HG03066 (cell line): ENCODE data around the gene SLC34A1.

ENCODE experiments used
- ATAC-seq: cut with Tn5 transposase; IDR thresholded peaks from one replicate; pipeline ENCODE4 v1.9.1; 2021; ENCODE audit warnings: low read depth; ENCODE audit not compliant: unreplicated experiment

Gene SLC34A1

DNA sequence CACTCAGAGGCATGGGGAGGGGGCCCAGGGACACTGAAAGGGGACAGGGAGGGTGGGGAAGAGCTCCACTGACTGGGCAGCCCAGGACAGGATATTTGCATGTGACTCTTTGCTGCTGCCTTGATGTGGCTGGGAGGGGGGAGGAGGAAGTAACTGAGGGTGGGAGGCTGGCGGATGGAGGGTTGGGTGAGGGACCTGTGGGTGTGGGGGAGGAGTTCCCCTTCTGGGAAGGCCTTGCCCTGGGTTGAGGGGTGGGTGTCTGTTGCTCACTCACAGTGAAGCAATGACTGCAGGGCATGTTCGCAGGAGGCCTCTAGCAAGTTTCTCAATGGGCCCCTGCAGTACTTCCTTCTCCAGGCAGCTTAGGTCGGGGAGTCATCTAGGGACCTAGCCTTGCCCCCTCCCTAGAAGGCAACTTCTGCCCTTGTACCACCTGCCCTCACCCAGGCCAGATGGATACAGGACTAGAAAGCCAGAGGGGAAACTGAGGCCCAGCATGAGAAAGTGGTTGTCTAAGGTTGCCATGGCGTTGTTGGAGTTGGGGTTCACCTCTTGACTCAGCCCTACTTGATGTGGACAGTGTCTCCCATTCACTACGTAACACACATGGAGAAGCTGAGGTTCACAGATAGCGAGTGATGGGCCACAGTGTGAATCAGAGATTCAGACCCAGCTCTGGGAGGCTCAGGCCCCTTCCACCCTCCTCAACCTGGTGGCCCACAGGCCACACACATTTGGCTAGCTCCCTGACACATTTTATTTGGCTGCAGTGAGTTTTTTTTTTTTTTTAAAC, 45.2 kb downstream of the SLC34A1 start:
- no peak for ATAC-seq

DNA sequence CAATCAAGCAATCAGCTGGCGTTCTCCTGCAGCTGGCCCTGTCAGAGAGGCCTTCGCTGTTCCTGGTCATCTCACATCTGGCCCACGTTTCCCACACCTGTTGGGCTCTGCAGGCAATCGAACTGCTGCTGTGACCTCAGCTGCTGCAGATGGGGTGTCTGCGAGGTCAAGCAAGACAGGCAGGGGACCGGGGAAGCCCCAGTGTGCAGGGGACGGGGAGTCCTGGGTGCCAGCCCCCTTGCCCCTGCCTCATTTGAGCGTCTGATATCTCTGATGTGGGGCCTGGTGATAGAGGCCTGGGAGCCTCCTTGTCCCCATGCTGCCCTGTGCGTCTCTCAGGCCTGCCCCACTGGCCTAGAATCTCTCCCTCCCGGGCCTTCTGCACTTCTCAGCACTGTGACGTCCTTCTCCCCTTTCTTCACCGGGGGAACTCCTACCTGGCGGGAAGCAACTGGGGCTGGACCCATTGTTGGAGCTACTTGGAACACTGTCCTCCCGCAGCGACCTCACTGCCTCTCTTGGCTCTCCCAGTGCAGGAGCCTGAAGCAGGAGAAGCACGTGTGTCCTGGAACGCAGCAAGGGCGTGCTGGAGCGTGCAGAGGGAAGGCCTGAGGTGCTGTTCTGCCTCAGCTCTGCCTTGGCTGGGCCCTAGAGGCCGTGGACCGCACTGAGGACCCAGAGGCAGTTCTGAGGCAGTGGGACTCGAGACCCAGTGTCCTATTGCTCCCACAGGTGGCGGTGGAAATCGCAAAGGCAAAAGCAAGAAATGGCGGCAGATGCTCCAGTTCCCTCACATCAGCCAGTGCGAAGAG, 46.1 kb downstream of the SLC34A1 start:
- no peak for ATAC-seq

DNA sequence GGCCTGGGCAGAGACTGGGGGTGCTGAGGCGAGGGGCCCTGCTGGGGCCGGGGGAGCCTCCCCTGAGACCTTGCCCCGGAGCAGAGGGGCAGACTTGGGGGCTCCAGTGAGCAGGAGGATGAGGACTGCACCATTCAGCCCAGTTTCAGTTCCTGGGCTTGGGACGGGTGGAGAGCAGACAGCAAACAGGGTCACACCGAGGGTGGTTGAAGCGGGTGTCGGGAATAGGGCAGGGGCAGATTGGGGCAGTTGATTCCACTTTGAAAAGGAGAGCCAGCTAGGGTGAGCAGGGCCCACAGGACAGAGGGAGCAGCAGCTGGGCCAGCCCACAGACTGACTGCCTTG, 46.7 kb downstream of the SLC34A1 start:
- no peak for ATAC-seq

DNA sequence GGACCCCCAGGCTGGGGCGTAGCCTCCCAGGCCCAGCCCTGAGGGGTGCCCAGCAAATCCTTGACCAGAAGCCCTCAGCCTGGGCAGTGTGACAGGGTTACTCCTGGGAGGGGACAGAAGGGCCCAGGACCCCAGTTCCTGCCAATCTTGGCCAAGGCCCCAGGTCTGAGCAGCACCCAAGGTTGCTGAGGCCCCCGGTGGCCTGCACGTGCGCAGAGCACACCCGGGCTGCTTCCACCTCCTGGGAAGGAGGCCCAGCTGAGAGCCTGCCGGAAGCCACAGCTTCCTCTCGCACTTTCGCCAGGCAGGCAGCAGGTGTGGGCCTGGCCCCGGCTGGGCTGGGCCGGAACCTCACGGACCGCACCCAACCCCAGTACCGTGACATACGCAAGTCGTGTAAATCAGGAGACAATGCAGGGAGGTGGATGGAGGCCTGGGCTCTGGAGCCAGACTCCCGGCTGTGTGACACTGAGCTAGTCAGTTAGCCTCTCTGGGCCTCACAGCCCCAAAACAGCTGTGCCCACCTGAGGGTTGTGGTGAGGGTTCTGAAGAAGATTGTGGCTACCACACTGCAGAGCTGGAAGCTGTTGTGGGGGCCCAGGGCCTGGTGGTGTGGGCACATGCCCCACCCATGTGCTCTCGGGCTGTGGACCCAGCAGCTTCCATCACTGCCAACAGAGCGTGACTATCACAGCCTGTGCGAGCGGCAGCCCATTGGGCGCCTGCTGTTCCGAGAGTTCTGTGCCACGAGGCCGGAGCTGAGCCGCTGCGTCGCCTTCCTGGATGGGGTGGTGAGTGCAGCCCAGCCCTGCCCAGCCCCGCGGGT, 47.3 kb downstream of the SLC34A1 start:
- peak; percentile 37 for ATAC-seq

DNA sequence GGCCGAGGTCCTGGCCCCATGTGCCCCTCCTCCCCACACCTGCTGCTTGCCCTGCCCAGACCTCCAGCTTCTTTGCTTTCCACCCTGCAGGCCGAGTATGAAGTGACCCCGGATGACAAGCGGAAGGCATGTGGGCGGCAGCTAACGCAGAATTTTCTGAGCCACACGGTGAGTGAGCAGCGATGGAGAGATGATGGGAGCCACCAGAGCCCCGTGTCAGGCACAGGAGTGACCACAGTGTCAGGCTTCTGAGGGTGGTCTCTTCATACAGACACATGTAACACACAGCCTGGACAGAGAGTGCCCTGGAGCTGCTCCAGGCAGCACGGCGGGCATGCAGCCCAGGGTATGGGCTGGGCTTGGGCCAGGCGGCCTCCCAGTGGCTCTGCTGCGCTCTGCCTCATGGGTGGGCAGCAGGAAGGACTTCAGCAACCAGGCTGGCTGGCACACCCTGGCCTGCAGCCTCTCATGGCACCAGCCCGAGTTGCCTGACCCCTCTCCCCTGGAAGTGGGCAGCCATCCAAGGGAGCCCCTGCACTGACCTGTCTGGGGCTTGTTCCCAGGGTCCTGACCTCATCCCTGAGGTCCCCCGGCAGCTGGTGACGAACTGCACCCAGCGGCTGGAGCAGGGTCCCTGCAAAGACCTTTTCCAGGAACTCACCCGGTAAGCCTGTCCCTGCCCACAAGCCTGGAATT, 48.1 kb downstream of the SLC34A1 start:
- ATAC-seq: no peak

DNA sequence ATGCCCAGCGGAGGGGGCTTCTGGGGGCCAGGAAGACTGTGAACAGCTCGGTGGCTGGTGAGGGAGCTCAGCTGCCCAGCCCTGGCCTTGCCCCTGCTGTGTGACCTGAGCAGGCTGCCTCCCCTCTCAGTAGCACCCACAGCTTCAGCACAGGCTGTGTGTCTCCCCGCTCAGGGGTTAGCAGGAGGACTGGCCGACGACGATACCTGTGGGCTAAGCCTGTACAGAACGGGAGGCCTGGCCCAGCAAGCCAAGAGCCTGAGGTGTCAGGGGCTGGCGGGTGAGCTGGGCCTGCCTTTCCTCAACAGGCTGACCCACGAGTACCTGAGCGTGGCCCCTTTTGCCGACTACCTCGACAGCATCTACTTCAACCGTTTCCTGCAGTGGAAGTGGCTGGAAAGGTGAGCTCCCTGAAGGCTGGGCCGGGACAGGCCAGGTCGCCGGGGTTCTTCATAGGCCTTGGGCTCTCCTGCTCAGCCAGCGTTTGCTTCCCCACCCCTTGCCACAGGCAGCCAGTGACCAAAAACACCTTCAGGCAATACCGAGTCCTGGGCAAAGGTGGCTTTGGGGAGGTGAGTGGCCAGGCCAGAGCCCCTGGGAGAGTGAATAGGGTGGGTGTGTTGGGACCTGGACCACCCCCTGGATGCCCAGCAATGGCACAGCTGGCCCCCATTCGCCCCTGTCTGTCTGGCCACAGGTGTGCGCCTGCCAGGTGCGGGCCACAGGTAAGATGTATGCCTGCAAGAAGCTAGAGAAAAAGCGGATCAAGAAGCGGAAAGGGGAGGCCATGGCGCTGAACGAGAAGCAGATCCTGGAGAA, 48.8 kb downstream of the SLC34A1 start:
- no peak for ATAC-seq

DNA sequence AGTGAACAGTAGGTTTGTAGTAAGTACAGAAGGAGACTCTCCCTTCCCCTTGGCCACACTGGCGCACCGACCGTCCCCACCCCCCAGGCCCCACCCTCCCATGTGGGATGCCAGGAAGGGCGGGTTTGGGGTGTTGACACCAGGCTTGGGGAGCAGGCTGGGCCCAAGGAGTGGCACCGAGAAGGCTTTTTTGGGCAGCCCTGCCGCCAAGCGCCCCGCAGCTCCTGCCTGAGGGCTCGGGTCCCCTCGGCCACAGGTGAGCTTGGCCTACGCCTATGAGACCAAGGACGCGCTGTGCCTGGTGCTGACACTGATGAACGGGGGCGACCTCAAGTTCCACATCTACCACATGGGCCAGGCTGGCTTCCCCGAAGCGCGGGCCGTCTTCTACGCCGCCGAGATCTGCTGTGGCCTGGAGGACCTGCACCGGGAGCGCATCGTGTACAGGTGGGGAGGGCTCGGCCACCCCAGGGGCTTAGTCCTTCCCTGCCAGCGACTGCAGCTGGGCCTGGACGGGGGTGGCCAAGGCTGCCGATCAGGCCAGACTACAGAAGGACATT, 49.5 kb downstream of the SLC34A1 start:
- ATAC-seq: no peak

DNA sequence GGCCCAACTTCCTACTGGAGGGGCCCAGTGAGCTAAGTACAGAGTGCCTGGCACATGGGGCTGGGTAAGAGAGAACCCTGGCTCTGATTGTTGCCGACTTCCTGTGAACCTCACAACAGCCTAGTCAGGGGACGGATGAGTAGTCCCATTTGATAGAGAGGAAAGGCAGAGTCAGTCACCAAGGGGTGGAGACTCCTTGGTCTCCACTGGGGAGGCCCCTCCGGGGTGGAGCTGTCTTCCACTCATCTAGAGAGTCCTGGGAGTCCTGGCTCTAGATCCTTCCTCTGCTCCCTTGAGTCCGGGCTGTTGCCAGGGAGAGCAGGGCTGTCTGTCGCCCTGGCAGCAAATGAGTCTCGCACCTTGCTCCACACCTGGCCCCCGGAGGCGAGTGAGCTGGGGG, 50.2 kb downstream of the SLC34A1 start:
- no peak for ATAC-seq

DNA sequence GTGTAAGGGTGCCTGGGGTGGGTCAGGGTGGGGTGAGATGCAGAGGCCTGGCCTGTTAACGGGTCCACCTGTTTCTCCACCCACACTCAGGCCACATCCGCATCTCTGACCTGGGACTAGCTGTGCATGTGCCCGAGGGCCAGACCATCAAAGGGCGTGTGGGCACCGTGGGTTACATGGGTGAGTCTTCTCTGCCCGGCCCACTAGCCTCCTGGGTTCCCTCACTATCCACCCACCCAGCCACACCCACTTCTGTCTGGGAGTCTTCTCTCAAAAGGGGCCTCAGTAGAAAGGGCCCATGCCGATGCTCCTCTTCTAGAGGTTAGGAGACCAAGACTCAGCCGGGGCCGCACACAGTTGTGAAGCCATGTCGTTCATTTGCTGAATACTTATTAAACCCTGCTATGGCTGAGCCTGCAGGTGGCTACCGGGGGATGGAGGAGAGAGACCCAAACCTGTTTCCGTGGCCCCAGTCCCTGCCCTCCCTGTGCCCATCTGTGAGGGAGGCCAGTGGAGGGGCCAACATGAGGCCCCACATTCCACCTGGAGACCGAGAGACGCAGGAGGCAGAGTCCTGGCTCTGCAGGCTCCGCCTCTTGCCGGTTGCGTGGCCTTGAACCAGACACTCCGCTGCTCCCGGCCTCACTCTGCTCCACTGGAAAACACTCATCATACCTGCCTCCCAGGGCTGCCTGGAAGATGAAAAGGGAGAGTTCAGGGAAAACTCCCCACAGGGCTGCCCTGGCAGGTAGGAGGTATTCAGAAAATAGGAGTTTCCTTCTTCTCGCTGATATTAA, 50.9 kb downstream of the SLC34A1 start:
- no peak for ATAC-seq

DNA sequence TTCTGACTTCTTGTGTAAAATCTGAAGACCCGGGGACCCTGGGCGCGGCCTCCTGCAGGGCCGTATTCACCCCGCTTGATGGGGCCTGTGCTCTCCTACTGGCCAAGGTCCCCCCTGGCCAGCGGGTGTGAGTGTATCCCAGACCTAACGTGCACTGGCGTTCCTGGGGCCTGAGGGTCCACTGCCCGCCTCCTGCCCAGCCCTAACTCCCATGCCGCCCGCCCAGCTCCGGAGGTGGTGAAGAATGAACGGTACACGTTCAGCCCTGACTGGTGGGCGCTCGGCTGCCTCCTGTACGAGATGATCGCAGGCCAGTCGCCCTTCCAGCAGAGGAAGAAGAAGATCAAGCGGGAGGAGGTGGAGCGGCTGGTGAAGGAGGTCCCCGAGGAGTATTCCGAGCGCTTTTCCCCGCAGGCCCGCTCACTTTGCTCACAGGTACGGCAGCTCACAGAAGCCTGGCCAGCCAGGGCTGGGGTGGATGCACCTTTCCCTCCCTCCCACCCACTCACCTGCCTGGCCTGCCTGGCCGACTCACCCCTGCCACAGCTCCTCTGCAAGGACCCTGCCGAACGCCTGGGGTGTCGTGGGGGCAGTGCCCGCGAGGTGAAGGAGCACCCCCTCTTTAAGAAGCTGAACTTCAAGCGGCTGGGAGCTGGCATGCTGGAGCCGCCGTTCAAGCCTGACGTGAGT, 51.8 kb downstream of the SLC34A1 start:
- ATAC-seq: no peak

DNA sequence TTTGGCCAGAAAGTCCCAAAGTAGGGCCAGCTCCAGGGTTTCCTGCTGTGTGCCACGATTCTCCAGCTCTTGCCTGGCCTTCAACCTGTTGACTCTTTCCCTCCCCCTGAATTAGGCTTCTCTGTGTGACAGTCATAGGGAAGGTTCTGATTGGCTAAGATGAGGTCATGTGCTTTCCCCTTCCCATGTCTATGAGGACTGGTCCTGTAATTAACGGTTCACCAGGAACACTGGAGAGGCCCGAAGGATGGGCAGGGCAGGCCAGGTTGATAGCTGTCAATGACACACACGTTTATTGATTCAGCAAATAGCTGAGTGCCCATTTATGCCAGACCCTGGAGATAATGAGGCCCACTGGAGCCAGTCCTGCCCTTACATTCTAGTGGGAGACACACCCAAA, 53.4 kb downstream of the SLC34A1 start:
- no peak for ATAC-seq

DNA sequence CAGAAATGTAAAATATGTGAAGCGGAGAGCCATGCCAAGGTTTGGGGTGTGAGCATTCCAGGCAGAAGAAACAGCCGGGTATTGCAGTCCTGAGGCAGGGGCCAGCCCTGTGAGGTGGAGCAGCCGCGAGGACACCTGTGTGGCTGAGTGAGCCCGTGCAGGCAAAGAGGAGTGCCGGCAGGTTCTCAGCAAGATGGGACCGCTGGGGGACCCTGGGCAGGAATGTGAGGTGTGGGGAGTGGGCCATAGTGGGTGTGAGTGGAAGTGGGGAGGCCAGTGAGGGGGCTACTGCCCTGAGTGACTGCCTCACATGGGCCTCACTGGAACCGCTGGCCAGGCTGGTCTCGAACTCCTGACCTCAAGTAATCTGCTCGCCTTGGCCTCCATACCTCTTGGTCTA, 54.2 kb downstream of the SLC34A1 start:
- ATAC-seq: no peak

DNA sequence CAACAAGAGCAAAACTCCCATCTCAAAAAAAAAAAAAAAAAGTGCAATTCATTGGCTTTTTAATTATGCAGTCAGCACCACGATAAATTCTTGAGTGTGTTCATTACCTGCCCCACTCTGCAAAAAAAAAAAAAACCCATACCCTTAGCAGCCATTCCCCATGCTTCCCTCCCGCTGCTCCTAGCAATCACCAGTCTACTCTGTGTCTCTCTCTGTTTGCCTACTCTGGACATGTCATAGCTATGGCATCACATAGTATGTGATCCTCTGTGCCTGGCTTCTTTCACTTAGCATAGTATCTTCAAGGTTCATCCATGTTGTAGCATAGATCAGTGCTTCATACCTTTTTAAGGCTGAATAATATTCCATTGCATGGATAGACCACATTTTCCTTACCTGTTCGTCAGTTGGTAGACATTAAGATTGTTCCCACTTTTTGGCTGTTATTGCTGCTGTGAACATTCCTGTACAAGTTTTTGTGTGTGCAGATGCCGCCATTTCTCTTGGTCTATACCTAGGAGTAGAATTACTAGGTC, 55.4 kb downstream of the SLC34A1 start:
- no peak for ATAC-seq

DNA sequence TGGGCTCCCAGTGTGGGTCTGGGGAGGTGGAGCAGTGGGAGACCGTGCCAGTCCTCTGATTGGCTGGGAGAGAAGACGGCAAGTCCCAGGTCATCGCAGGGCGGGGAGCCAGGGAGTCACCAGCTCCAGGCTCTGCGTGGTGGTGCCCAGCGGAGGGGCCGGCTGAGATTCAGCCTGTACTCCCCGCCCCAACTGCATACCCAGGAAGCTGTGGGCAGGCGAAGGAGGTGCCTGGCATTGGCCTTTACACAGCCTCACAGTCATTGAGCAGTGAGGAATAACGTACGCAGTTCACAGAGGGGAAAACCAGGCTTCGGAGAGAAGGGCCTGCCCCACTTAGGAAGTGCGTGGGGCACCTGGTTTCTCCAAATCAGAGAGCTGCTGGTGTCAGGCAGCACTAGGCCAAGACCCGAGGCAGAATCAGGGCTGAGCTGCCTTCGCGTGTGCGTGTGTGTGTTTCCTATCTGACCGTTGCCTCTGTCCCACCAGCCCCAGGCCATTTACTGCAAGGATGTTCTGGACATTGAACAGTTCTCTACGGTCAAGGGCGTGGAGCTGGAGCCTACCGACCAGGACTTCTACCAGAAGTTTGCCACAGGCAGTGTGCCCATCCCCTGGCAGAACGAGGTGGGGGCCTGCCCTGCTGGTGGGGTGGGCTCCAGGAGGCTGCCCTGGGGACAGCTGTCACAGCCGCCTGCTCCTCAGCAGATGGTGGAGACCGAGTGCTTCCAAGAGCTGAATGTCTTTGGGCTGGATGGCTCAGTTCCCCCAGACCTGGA, 56.2 kb downstream of the SLC34A1 start:
- no peak for ATAC-seq

DNA sequence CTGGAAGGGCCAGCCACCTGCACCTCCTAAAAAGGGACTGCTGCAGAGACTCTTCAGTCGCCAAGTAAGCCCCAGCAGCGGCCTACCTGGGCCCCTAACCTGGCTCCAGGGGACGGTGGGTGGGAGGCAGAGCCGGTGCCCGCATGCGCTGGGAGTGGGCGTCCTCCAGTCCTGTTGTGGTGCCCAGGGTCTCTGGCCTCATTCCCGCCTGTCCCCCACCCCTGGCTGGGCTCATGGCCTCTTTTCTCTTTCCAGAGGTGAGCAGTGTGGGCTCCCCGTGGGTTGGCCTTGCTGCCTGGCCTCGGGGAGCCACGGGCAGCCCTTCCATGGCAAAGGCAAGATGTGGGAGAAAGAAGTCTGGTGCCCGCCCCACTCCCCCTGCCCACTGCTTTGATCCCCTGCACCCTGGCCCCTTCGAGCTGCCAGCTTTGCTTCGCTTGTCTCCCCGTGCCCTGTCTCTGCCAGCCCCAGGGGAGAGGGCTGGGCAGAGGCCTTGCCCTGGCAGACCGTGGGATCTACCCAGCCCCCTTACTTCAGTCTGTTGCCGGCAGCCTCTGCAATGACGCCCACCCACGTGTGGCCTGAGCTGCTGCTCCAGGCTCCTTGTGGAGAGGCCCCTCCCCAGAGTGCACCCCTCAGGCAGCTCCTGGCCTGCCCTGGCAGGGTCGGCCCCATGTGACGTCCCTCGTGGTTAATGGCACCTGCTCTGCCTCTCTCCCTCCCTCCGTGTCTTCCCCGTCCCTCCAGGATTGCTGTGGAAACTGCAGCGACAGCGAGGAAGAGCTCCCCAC, 57.0 kb downstream of the SLC34A1 start:
- ATAC-seq: no peak

DNA sequence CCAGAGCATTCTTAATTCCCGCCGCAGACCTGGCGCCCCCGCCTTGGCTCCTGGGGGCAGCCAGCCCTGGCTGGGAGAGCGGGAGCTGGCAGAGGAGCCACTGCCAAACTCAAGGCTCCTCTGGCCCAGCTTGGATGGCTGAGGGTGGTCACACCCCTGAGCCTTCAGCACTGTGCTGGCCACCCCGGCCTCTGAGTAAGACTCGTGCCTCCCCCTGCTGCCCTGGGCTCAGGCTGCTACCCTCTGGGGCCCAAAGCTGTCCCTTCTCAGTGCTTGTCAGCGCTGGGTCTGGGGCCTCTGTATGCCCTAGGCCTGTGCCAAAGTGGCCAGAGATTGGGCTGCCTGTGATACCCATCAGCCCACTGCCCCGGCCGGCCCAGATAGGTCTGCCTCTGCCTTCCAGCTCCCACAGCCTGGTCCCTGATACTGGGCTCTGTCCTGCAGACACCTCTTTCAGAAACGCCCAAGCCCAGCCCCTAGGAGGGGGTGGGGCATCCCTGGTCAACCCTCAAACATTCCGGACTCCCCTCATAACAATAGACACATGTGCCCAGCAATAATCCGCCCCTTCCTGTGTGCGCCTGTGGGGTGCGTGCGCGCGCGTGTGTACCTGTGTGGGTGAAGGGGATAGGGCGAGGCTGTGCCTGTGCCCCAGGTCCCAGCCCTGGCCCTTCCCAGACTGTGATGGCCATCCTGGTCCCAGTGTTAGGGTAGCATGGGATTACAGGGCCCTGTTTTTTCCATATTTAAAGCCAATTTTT, 58.0 kb downstream of the SLC34A1 start:
- ATAC-seq: no peak
